ENCODE results near the gene TNRC18.

- TF ChIP-seq POLR2A (IDR thresholded peaks at IDR 0.05; ENCODE audit: low read depth, low read length) (no peak), POLR2AphosphoS5 (IDR thresholded peaks at IDR 0.05; ENCODE audit: low read depth, low read length) (no peak), PAX5 (IDR thresholded peaks at IDR 0.05; ENCODE audit: insufficient read depth, low read length, severe bottlenecking) (no peak), TAF1 (IDR thresholded peaks at IDR 0.05; ENCODE audit: low read depth, low read length) (no peak), SPI1 (IDR thresholded peaks at IDR 0.05; ENCODE audit: low read depth, low read length) (no peak)
Measured at GRCh38 chr7:5303591-5304505, 119.8 kb downstream of the TNRC18 start.
